Neural cell (in vitro differentiated cells): ENCODE results near the gene KCND2. TPM values are rescaled to one million over a fixed set of nuclear protein-coding genes. Genes with fewer than 3 reads are reported as not detected.

Experiments
- H2AFZ ChIP-seq: fragments of 200-600, 300-800 bp; sonication (generic), shearing (Covaris generic); 2 replicates; pipeline ENCODE4 v1.6.0; 2014; ENCODE audit warnings: low read depth, mild to moderate bottlenecking, antibody characterized with exemption, low read length, moderate library complexity
- H3F3A ChIP-seq: fragments of 200-600 bp; shearing (Covaris generic); 2 replicates; pipeline ENCODE4 v1.6.1; 2016; ENCODE audit warnings: mild to moderate bottlenecking, moderate library complexity, mixed read lengths, antibody characterized with exemption, low read length; ENCODE audit not compliant: insufficient read depth, poor library complexity, severe bottlenecking
- H3K27ac ChIP-seq: fragments of 200-600, 300-800 bp; sonication (generic), shearing (Covaris generic); 2 replicates; pipeline ENCODE4 v1.5.1; 2014; ENCODE audit warnings: mild to moderate bottlenecking, low read length, moderate library complexity
- H3K27me3 ChIP-seq: fragments of 300-800, 200-600 bp; sonication (generic), shearing (Covaris generic); 2 replicates; pipeline ENCODE4 v1.6.0; 2014; ENCODE audit warnings: mild to moderate bottlenecking, low read depth, low read length, moderate library complexity; ENCODE audit not compliant: insufficient read depth
- H3K36me3 ChIP-seq: fragments of 300-800, 200-600 bp; sonication (generic), shearing (Covaris generic); 2 replicates; pipeline ENCODE4 v1.5.1; 2014; ENCODE audit warnings: mild to moderate bottlenecking, antibody characterized with exemption, low read length, moderate library complexity; ENCODE audit not compliant: insufficient read depth
- H3K4me2 ChIP-seq: fragments of 300-800, 200-600 bp; sonication (generic), shearing (Covaris generic); 2 replicates; pipeline ENCODE4 v1.6.0; 2014; ENCODE audit warnings: mild to moderate bottlenecking, low read length
- H3K4me3 ChIP-seq: fragments of 300-800, 200-600 bp; sonication (generic), shearing (Covaris generic); 2 replicates; pipeline ENCODE4 v1.5.1; 2014; ENCODE audit warnings: mild to moderate bottlenecking, low read length, moderate library complexity
- H3K79me2 ChIP-seq: fragments of 200-600 bp; shearing (Covaris generic); replicated peaks from 2 replicates; pipeline ENCODE4 v1.6.0; 2014; ENCODE audit warnings: mild to moderate bottlenecking, low read length, moderate library complexity; ENCODE audit not compliant: insufficient read depth
- H3K9ac ChIP-seq: fragments of 300-800, 200-600 bp; sonication (generic), shearing (Covaris generic); 2 replicates; pipeline ENCODE4 v1.6.1; 2016; ENCODE audit warnings: mild to moderate bottlenecking, low read length, mixed read lengths
- H3K9me2 ChIP-seq: fragments of 200-600 bp; shearing (Covaris generic); 2 replicates; pipeline ENCODE4 v1.6.1; 2016; ENCODE audit warnings: mild to moderate bottlenecking, low read length, mixed read lengths; ENCODE audit not compliant: insufficient read depth
- H3K9me3 ChIP-seq: fragments of 200-600, 300-800 bp; sonication (generic), shearing (Covaris generic); 2 replicates; pipeline ENCODE4 v1.6.1; 2016; ENCODE audit warnings: mild to moderate bottlenecking, mixed run types, low read length, moderate library complexity, mixed read lengths
- H4K20me1 ChIP-seq: fragments of 200-600 bp; shearing (Covaris generic); 2 replicates; pipeline ENCODE4 v1.6.1; 2016; ENCODE audit warnings: mild to moderate bottlenecking, mixed run types; ENCODE audit not compliant: insufficient read depth
- EP300 ChIP-seq: fragments of 450-650 bp; conservative IDR thresholded peaks from 2 replicates; pipeline ENCODE4 v1.6.1; 2014; ENCODE audit warnings: antibody characterized with exemption, mild to moderate bottlenecking, moderate library complexity; ENCODE audit not compliant: poor library complexity, severe bottlenecking
- EZH2 ChIP-seq: fragments of 200-600, 300-800 bp; shearing (Covaris generic), sonication (generic); IDR thresholded peaks from 2 replicates; pipeline ENCODE4 v1.6.1; 2014; ENCODE audit warnings: antibody characterized with exemption, low read length, borderline replicate concordance, mild to moderate bottlenecking; ENCODE audit not compliant: insufficient read depth, poor library complexity, severe bottlenecking
- MXI1 ChIP-seq: fragments of 450-650 bp; conservative IDR thresholded peaks from 2 replicates; pipeline ENCODE4 v1.6.1; 2014; ENCODE audit warnings: antibody characterized with exemption, mild to moderate bottlenecking; ENCODE audit not compliant: poor library complexity, severe bottlenecking
- POLR2AphosphoS5 ChIP-seq: IDR thresholded peaks from 2 replicates; pipeline ENCODE4 v1.6.1; 2012
- RAD21 ChIP-seq: fragments of 450-650 bp; conservative IDR thresholded peaks from 2 replicates; pipeline ENCODE4 v1.6.1; 2014; ENCODE audit warnings: antibody characterized with exemption, mild to moderate bottlenecking, moderate library complexity
- SMC3 ChIP-seq: fragments of 450-650 bp; conservative IDR thresholded peaks from 2 replicates; pipeline ENCODE4 v1.6.1; 2014; ENCODE audit warnings: antibody characterized with exemption, mild to moderate bottlenecking, moderate library complexity; ENCODE audit not compliant: poor library complexity
- TAF1 ChIP-seq: IDR thresholded peaks from 2 replicates; pipeline ENCODE4 v1.6.1; 2012; ENCODE audit warnings: low read depth
- polyA plus RNA-seq: library from polyadenylated mRNA; depleted of rRNA; stranded (reverse); fragments of >200 nt; gene quantifications from 2 replicates; pipeline ENCODE4 v1.2.3, GENCODE V29; 2014
- TF ChIP-seq, protein P1 (sequence below): fragments of 450-650 bp; IDR thresholded peaks from 2 replicates; pipeline ENCODE4 v1.5.1; 2014; ENCODE audit warnings: antibody characterized with exemption, mild to moderate bottlenecking, moderate library complexity; ENCODE audit not compliant: poor library complexity, severe bottlenecking
- TF ChIP-seq, protein P2 (sequence below): IDR thresholded peaks from 2 replicates; pipeline ENCODE4 v1.6.1; 2012; ENCODE audit warnings: borderline replicate concordance

Gene KCND2
- polyA plus RNA-seq, 1 donor from 2014 or later, result 11.0 TPM

GRCh38 chr7:120278773-120279172 lies 5.8 kb downstream of the KCND2 start:
- H3K9me3 ChIP-seq, result no peaks in the 10 kb centered on the region
- peak overlapping the region; percentile 6 for H3K4me3 ChIP-seq
- H3K79me2 ChIP-seq, result no peaks in the 10 kb centered on the region
- no peaks in the 10 kb centered on the region for H4K20me1 ChIP-seq
- H3K36me3 ChIP-seq, result no peaks in the 10 kb centered on the region
- no peak overlapping the region for H3K4me2 ChIP-seq
- H3F3A ChIP-seq, result no peaks in the 10 kb centered on the region
- H3K27ac ChIP-seq, result no peak overlapping the region
- H2AFZ ChIP-seq, result no peak overlapping the region
- TF ChIP-seq MXI1 (no peak), EP300 (no peak), EZH2 (no peak), TAF1 (no peak), RAD21 (no peak), SMC3 (no peak), POLR2AphosphoS5 (no peak)
- TF ChIP-seq, protein P1, sequence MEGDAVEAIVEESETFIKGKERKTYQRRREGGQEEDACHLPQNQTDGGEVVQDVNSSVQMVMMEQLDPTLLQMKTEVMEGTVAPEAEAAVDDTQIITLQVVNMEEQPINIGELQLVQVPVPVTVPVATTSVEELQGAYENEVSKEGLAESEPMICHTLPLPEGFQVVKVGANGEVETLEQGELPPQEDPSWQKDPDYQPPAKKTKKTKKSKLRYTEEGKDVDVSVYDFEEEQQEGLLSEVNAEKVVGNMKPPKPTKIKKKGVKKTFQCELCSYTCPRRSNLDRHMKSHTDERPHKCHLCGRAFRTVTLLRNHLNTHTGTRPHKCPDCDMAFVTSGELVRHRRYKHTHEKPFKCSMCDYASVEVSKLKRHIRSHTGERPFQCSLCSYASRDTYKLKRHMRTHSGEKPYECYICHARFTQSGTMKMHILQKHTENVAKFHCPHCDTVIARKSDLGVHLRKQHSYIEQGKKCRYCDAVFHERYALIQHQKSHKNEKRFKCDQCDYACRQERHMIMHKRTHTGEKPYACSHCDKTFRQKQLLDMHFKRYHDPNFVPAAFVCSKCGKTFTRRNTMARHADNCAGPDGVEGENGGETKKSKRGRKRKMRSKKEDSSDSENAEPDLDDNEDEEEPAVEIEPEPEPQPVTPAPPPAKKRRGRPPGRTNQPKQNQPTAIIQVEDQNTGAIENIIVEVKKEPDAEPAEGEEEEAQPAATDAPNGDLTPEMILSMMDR, result no peak
- TF ChIP-seq, protein P2, sequence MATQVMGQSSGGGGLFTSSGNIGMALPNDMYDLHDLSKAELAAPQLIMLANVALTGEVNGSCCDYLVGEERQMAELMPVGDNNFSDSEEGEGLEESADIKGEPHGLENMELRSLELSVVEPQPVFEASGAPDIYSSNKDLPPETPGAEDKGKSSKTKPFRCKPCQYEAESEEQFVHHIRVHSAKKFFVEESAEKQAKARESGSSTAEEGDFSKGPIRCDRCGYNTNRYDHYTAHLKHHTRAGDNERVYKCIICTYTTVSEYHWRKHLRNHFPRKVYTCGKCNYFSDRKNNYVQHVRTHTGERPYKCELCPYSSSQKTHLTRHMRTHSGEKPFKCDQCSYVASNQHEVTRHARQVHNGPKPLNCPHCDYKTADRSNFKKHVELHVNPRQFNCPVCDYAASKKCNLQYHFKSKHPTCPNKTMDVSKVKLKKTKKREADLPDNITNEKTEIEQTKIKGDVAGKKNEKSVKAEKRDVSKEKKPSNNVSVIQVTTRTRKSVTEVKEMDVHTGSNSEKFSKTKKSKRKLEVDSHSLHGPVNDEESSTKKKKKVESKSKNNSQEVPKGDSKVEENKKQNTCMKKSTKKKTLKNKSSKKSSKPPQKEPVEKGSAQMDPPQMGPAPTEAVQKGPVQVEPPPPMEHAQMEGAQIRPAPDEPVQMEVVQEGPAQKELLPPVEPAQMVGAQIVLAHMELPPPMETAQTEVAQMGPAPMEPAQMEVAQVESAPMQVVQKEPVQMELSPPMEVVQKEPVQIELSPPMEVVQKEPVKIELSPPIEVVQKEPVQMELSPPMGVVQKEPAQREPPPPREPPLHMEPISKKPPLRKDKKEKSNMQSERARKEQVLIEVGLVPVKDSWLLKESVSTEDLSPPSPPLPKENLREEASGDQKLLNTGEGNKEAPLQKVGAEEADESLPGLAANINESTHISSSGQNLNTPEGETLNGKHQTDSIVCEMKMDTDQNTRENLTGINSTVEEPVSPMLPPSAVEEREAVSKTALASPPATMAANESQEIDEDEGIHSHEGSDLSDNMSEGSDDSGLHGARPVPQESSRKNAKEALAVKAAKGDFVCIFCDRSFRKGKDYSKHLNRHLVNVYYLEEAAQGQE, result no peak
- H3K9me2 ChIP-seq, result no peaks in the 10 kb centered on the region
- peaks cover 7% of the 10 kb centered on the region for H3K27me3 ChIP-seq
- H3K9ac ChIP-seq, result no peak overlapping the region

DNA sequence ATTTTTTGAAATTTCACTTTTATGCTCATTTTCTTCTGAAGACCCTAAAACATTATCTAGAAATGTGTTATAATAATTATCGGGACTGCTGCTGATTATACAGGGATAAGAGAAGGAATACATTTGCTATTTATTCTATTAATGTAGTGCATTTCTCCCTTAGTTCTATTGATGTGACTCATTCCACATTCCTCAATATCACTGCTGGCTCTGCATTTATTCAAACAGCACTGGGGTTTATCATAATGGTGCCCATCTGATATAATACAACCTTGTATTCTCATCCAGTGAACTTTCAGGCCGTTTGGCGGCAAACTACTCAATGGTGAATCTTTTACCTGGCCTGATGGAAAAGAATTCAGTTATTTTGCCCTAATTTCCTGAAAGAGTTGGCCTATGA lies 7.8 kb downstream of the KCND2 start:
- no peaks in the 10 kb centered on the region for H3K79me2 ChIP-seq
- H3K4me2 ChIP-seq, result no peak overlapping the region
- TF ChIP-seq EP300 (no peak), SMC3 (no peak), MXI1 (no peak), TAF1 (no peak), POLR2AphosphoS5 (no peak), EZH2 (no peak), RAD21 (no peak)
- TF ChIP-seq, protein P1, result no peak
- TF ChIP-seq, protein P2, result no peak
- H3K36me3 ChIP-seq, result no peaks in the 10 kb centered on the region
- no peaks in the 10 kb centered on the region for H3K9me2 ChIP-seq
- no peaks in the 10 kb centered on the region for H3F3A ChIP-seq
- H3K27me3 ChIP-seq, result no peaks in the 10 kb centered on the region
- H3K27ac ChIP-seq, result no peak overlapping the region
- H4K20me1 ChIP-seq, result no peaks in the 10 kb centered on the region
- no peaks in the 10 kb centered on the region for H3K9me3 ChIP-seq
- H3K4me3 ChIP-seq, result no peak overlapping the region
- H3K9ac ChIP-seq, result no peak overlapping the region
- H2AFZ ChIP-seq, result no peak overlapping the region
